Myocyte (in vitro differentiated cells): ENCODE measurements around the gene ZXDC. TPM values are rescaled to one million over a fixed set of nuclear protein-coding genes. Genes with fewer than 3 reads are reported as not detected.

Experiments
- DNase-seq: peaks from one replicate; pipeline ENCODE4 v3.0.0-alpha.2; 2012; ENCODE audit warnings: low read depth
- total RNA-seq: library from RNA; depleted of rRNA; stranded (reverse); fragments of >200 nt; gene quantifications from 2 replicates; pipeline ENCODE4 v1.2.3, GENCODE V29; 2014

The ZXDC gene
- total RNA-seq, 1 donor from 2014 or later = 45.9 TPM

DNA sequence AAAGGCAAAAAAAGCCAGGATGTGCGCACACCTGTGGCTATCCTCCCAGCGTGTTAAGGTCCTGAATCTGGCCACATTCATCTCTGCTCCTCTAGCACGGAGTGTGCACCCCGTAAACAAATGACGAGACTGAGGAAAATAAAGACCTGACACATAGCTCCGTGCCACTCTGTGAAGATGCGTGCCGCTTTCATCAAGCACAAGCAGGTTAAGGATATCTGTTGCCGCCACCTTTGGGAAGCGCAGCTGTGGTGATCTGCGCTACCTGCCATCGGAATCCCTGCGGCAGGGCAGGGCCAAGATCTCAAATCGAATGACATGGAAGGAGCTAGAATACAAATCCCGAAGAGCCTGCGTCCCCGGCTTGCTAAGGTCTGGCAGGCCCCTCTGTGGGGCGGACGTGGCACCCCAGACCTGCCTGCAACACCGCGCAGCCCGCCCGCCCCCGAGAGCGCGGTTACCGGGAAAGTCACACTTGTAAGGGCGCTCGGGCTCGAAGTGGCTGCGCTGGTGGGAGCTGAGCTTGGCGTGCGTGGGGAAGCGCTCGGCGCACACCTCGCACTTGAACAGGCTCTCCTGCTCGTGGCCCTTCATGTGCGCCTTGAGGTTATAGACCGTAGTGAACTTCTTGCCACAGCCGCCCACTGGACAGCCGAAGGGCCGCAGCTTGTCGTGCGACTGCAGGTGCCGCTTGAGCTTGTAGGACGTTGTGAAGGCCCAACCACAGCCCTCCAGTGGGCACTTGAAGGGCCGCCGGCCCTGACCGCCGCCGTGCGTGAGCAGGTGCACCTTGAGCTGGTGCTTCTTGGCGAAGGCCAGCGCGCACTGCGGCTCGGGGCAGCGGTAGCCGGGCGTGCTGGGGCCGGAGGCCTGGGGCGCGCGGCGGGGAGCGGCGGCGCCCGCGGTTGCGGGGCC, 936 bp downstream of the ZXDC start:
- DNase-seq = peak; percentile 72

DNA sequence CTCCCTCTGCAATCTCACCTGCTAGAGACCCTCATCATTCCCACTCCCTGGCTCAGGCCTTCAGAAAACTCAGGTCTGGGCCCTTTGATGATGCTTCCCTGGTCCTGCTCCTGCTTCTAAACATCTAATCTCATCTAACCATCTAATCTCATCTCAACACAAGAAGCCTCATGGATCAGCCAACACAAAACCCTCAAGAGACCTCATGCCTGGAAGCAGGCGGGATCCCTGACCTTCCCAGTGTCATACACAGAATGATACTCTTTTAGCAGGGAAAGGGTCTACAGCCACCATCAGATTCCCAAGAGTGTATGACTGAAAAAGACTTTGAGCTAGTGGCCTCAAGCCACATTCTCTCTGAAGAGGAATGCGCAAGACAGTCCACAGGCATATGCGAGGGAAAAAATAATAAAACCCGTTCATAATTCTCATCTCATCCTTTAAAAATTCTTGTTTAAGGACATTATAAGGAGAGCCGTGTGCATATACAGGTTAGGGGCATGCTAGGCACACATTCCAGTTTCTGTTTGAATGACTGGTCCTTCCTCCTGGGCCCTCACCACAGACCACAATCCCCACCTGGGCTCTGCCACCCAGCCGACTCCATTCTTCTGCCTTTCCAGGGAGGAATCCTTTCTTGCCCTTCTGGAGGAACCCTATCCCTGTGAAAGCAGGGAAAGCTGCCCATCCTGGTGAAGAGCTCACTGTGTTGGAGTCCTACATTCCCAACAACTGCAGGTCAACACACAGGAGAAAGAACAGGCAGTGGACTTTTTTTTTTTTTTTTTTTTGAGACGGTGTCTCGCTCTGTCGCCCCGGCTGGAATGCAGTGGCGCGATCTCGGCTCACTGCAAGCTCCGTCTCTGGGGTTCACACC, 2.2 kb downstream of the ZXDC start:
- peak; percentile 22 for DNase-seq

DNA sequence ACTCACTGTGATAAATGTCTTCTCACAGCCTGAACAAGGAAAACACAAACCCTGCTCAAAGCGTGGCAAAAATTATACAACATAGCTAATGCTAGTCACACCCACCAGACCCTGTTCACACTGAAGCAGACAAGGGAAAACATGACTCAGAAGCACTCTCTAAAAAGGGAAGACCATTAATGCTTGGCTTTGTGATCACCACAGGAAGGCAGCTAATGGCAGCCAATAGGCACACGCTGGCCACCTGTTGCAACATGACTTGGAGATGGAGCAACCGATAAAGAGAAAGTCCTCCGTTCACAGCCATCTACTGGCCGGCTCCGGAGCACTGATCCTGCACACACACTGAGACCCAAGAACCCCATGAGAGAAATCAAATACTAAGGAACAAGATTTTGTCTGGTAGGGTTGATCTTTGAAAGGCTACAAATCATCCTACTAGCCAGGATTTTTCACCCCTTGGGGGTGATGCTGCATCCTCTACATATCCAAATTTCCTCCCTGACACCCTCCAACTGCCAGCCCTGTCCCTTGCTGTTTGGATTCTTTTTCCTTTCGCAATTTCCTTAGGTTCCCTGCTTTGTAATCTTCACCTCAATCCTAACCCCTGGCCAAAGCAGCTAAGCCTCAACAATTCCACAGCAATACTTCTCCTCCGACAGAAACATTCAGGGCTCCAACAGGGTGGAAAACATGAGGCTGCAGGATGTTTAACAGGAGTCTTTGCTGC, 3.2 kb downstream of the ZXDC start:
- peak; percentile 95 for DNase-seq

DNA sequence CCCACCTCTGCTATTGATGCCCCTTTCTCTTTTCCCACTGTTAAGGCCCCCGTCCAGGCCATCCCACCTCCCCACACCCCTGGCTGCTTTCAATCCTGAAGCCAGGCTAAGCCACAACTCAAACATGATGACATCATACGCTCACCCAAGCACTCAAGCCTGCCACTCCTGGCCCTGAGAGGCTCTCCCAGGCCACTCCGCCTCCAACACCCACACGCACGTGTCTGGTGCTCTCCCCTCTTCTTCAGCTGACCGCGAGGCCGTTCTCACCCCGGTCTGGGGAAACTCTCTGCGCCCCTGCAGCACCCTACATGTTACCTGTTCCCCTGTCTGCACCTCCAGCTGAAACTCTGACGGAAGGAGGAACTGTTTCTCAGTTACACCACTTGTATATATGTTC, 6.2 kb downstream of the ZXDC start:
- DNase-seq = no peak

DNA sequence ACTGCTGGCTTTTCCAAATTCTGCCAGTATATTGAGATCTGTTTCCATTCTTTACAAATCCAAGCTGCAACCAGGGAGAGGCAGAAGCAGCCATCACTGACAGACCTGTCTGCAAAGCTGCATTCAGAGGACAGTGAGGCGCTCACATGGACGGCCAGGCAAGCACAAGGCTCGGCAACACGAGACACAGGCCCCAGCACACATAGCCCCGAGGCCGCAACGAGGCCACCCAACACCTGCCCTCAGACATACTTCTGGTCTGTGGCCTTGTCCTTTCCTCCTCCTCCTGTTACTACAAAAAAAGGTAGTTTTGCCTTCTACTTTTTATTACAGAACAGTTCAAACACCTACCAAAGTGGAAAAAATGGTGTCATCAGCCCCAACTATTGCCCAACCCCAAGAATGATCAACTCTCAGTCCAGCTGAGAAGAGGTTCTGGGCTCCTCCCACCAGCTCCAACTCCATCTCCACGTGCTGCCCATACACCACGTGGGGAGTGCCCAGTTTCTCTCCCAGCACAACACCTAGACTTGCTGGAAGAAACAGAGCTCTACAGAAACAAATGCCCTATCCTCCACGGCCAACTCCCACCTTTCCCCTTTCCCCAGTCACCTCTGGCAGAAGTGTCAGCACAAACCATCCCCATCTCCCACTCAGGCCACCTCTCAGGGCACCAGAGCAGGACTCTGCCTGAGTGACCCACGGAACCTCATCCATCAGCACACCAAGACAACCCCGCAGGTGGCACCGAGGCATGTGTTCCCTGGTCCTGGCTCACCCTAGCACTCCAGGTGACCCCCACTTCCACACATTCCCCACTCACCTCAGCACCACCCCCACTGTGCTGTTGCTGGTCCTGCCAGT, 7.4 kb downstream of the ZXDC start:
- peak; percentile 16 for DNase-seq

GRCh38 chr3:126467611-126467955, 8.1 kb downstream of the ZXDC start:
- DNase-seq = no peak

DNA sequence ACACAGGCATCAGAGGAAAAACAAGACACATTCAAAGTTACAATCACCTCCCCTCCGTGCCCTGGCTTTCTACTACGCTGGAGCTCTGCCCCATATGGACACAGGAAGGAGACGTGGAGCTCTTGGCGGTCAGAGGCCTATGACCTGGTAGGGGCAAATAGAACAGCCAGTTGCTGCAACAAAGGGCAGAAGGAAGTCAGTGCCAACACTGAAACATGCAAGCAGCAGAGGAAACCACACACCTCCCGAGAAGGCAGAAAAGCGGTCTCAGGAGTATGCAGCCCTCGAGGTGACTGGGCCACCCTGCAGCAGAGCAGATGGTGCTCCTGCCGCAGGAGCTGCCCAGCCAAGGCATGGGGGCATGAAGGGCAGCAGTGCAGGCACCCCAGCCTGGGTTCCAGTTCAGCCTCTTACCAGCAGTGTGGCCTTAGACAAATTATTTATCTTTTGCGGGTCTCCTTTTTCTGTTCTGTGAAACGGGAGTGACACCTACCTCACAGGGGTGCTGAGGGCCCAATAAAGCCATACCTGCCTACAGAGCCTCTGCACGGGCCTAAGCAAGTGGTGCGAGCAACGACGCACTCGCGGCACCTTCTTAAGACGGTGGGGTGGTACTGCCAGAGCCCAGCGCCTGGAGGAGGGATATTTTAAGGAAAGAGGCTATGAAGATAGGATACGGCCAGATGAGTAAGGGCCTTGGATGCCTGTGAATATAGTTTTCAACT, 8.6 kb downstream of the ZXDC start:
- DNase-seq = peak; percentile 28

- no peak for DNase-seq
These were observed 9.7 kb downstream of the ZXDC start for GRCh38 chr3:126465928-126466544.

DNA sequence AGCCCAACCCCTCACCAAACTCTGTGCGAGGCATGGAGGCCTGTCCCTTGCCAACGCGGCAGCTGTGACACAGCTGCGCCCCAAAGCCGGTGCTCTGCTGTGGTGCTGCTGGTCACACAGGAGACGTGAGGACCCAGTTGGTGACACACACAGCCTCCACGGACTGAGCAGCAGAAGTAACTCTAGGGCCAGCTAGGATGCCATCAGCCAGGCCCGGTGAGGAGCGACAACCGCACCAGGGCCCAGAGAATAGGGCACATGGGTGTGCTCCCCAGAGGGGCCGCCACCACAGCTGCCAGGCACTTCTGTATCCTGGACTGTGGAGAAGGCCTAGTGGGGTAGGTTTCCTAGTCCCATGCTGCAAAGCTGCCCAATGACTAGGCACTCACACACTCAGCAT, 10.7 kb downstream of the ZXDC start:
- peak; percentile 47 for DNase-seq

DNA sequence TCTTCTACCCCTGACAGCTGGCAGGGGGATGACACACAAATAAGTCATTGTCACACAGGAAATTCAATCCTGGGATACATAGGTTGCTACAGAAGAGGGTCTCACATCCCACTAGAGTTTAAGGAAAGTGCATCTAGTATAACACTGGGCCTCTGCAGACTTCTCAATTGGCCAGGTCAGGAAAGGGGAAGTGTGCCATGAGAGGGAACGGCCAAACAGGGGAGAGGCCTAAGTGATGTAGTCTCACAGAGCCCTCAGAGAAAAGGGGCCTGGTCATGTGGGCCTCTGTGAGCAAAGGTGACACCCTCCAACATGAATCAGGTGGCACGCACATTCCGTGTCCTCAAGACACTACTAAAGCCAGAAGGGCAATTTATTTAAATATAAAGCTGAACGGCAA, 11.2 kb downstream of the ZXDC start:
- no peak for DNase-seq

- peak; percentile 30 for DNase-seq
These were observed 11.6 kb downstream of the ZXDC start for GRCh38 chr3:126464093-126464492.

- DNase-seq = no peak
These were observed 12.2 kb downstream of the ZXDC start for GRCh38 chr3:126463521-126463920.

- no peak for DNase-seq
These were observed 14.1 kb downstream of the ZXDC start for GRCh38 chr3:126461450-126462070.

DNA sequence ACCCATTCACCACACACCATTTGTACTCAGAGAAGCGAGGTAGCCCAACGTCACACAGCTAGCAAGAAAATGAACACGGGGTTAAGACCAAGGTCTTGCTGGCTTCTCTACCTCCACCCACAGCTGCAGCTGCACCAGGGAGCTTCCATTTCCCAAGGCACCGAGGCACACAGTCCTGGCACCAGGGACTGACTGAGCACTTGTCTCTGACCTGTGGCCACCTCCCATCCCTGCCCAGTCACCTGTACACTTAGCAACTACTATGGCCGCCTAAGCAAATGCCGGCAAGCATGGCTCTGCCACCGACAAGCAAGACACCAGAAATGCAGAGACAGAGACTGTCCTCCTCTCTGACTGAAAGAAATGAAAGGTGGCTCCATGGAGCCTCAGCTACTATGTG, 15.3 kb downstream of the ZXDC start:
- DNase-seq = no peak

DNA sequence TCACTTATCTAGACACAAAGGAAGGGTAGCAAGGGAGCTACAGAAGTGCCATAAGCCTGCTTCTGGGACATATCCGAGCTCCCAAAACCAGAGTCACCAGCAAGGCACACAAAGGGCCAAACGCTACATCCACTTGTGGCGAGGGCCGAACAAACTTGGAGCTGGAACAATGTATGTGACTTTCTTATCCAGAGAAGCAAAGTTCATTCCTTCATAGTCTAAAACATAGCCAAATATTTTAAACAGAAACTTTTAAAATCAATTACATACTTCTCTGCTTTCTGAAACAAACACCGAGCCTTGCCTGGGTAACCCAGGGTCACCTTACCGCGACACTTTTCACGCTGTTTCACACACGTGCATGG, 15.9 kb downstream of the ZXDC start:
- no peak for DNase-seq

- no peak for DNase-seq
These were observed 16.5 kb downstream of the ZXDC start for GRCh38 chr3:126459111-126459762.

- no peak for DNase-seq
These were observed 18.8 kb downstream of the ZXDC start for GRCh38 chr3:126456766-126457388.

GRCh38 chr3:126456211-126456610, 19.5 kb downstream of the ZXDC start:
- no peak for DNase-seq
